Ecto neural progenitor cell (in vitro differentiated cells): ENCODE data around the gene C1QTNF9.
"Not testable (repeated sequence)": the region's sequence is repeated elsewhere in the genome, so short reads cannot be mapped to it uniquely, and the experiment has no call there.

Experiments
- DNase-seq: peaks from one replicate; pipeline ENCODE4 v3.0.0-alpha.2; 2018; ENCODE audit warnings: low spot score

Gene C1QTNF9

DNA sequence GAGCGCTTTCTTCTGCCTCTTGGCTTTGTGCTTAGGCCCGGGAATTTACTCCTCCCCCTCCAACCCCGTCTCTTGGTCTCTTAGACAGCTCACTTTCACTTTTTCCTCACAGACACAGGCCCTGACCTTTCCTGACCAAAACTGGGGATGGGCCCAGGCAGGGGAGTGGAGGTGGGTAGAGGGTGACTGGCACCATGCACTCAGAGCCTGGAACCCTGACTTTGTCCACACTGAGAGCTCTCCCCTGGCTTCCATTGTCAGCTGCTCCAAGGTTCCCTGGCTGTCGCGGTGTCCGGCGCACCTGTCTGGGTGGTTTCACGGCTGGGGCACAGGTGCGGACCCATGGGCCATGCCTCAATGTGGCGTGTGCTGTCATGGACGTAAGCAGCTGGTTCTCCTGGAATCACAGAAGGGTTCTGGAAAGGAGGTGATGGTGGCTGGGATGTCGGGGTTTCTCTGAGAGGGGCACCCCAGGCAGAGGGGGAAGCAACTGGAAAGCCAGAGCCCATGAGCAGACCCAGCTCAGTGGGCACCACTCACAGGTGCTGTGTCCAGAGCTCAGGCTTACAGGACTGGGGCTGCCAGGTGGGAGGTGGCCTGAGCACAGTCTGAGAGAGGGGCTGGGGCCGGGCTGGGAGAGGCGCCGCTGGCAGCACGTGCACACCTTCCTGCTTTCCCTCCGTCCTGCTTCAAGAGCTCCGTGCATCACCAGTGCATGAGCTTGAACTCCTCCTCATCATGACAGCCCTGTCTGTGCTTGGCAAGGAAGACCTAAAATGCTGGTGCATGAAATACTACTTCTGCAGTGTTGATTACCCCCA, 28.0 kb upstream of the C1QTNF9 start:
- no peak for DNase-seq

DNA sequence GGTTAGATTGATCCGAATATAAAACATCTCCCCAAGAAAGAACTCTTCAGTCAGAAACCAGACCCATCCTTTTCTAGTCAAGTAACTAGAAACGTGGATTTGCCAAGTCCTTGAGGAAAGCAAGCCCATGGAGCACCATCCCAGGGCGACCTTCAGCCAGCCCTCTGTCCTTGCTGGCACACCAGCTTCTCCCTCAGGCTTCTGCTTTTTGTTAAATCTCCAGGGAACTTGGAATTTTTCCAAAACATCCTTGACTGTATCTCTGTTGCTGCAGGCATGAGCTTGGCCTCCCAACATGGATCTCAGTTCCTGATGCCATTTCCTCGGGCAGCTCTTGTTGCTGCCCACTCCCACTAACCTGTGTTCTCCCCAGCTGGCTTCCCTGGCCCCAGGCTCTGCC, 27.1 kb upstream of the C1QTNF9 start:
- no peak for DNase-seq

DNA sequence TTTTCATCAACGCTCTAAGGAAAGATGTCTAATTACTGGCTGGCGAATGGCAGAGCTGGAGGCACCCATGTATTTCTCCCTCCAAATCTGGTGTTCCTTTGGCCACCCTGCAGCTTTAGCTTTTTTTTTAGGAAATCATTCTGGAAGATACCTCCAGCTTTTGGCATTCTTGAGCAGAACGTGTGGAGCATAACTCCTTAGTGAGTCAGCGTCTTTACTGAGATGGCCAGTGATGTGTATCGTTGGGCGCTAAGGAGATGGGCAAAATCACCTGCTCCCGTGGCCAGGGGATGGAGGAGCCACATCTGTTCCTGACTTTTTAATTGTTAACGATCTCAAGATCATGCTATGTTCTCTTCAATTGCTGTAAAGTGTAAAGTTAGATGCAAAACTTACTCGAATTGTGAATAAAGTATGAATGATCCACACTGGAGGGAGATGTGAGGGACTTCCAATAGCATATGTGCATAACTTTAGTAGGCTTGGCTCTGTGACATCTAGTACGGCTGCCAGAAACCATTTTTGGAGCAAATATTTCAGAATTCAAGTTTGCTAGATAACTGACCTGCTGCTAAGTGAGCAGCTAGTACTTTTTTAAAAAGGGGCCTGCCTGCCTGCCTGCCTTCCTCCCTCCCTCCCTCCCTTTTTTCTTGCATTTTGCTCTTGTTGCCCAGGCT, 24.4 kb upstream of the C1QTNF9 start:
- no peak for DNase-seq

DNA sequence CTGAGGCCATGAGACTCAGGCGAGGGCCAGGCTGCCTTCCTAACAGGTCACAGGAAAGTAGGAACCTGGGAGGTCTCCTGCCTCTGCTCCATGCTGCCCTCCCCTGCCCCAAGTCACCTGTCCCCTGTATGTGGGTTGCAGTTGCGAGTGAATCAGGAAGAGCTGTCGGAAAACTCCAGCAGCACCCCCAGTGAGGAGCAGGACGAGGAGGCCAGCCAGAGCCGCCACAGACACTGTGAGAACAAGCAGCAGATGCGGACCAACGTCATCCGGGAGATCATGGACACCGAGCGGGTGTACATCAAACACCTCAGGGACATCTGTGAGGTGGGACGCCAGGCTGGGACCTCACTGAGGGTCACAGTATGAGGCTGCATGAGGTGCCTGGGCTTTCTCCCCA, 22.8 kb upstream of the C1QTNF9 start:
- no peak for DNase-seq

DNA sequence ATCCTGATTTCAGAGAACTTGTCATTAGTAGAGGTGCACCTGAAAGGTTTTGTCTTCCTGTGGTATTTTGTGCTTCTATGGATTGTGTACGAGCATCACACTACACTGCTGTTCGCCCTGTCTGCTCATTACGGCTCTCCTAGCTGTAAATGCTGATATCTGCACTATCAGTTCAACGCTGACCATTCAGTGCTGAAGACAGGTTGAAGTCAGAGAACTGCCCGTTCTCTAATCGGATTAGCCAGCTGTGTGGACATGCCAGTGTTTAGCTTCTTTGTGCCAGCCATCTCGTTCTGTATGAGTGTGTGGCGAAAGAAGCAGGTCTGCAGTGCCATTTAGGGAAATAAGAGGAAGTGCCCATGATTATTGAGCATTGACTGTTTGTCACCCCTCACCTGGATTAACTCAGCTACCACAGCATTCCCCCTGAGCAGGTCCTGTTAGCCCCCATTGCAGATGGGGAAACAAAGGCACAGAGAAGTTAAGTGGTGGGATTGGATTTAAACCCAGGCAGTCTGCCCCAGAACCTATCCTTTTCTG, 21.6 kb upstream of the C1QTNF9 start:
- no peak for DNase-seq

DNA sequence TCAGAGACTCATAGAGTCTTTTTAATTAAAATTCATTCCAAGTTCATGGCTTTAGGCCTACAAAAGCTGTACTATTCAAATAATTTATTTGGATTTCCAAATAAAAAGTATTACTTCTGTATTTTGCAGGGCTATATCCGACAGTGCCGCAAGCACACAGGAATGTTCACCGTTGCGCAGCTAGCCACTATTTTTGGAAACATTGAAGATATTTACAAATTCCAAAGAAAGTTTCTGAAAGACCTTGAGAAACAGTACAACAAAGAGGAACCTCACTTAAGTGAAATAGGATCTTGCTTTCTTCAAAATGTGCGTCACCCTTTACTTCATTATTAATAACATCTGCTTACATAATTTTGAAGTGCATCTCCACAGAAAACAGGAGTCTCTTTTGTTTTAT, 20.5 kb upstream of the C1QTNF9 start:
- no peak for DNase-seq

DNA sequence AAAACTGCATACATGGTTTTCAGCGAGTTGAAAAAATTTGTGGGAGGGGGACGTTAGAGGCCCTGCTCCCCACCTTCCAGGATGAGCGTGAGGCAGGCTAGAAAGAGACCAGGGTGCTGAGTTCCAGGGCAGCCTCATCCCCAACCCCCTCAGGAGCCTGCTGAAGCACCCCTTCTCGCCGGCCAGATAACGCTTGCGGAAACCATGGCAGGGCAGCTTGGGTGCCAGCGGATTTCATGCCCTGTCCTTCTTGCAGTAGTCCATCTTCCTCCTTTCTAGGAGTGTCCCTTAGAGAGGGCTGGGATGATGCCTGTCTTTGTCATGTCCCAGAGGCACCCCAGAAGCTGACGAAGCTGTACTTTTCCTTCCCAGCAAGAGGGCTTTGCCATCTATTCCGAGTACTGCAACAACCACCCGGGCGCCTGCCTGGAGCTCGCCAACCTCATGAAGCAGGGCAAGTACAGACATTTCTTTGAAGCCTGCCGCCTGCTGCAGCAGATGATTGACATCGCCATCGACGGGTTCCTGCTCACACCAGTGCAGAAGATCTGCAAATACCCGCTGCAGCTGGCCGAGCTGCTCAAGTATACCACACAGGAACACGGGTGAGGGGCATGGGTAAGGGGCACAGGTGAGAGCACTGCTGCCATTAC, 19.0 kb upstream of the C1QTNF9 start:
- DNase-seq: no peak

DNA sequence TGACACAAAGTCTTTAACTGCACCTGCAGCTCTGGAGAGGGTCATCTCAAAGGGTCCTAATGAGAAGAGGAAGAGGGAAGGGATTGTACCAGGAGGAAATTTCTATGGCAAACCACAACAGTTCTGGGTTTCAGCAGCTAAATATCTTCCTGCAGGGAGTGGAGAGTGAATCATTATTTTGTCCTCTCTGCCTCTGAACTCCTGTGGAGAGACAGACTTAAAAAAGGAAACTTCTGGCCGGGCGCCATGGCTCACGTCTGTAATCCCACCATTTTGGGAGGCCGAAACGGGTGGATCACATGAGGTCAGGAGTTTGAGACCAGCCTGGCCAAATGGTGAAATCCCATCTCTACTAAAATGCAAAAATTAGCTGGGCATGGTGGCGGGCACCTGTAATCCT, 16.9 kb upstream of the C1QTNF9 start:
- DNase-seq: no peak

DNA sequence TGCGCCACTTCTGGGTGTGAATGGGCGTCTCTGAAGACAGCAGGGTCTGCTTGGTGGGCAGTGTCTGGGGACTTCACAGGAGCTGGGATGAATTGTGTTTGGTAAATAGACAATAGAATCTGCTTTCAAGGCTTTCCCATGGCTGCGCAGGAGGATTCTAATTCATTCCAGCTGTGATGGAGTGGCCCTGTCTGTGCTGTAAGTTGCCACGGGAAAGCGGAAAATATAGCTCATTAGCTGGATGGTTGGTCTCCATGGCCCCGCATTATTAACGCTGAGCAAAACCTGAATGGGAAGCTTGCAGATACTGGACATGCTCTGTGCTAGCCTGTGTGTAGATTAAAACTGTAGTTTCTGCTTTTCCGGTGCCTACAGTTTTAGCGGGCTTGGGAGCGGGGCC, 15.6 kb upstream of the C1QTNF9 start:
- no peak for DNase-seq

DNA sequence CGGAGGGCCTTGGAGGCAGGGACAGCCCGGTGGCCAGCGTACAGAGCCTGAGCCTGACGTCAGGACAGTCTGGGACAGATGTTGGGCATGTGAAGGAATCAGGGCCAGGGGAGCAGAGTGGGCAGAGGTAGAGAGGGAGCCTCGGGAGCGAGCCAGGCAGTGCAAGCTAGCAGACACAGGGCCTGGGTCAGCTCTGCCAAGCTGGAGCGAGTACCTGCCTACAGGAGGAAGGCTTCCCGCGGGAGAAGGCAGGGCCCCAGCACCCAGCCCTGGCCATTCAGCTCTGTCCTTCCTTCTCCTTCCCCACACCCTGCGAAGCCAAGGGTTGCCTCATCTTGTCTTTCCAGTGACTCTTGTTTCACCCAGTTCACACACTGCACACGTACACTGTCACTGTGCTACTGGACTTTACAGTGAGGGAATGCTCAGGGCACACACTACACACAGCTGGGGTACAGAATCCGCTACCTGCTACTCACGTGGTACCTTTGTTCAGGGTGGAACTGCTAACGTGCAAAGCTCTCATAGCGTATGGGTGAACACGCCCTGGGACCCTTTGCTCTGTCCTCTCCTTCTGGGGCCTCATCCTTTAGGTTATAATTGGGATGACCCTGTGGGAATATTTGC, 9.8 kb upstream of the C1QTNF9 start:
- no peak for DNase-seq

- DNase-seq: no peak
Measured at GRCh38 chr13:24301434-24301833, 7.9 kb upstream of the C1QTNF9 start.

GRCh38 chr13:24301911-24302310, 7.5 kb upstream of the C1QTNF9 start:
- DNase-seq: no peak

- DNase-seq: no peak
Measured at GRCh38 chr13:24304620-24305019, 4.8 kb upstream of the C1QTNF9 start.

DNA sequence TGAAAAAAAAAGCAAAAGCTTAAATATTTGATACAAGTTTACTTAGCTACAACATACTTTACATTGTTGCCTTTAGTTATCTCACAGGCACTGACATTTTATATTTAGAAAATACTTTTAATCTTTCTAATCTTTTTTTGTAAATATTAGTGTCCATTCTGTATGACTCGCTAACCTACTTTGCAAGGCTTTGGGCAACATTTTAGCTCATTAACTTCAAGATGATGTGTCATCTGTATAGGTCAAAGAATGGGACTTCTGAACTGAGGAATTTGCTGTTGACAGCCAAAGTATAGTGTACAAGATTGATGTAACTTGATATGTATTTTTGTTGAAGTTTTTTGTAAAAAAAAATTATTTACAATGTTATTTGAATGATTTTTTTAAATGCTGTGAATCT, 2.7 kb upstream of the C1QTNF9 start:
- DNase-seq: no peak

DNA sequence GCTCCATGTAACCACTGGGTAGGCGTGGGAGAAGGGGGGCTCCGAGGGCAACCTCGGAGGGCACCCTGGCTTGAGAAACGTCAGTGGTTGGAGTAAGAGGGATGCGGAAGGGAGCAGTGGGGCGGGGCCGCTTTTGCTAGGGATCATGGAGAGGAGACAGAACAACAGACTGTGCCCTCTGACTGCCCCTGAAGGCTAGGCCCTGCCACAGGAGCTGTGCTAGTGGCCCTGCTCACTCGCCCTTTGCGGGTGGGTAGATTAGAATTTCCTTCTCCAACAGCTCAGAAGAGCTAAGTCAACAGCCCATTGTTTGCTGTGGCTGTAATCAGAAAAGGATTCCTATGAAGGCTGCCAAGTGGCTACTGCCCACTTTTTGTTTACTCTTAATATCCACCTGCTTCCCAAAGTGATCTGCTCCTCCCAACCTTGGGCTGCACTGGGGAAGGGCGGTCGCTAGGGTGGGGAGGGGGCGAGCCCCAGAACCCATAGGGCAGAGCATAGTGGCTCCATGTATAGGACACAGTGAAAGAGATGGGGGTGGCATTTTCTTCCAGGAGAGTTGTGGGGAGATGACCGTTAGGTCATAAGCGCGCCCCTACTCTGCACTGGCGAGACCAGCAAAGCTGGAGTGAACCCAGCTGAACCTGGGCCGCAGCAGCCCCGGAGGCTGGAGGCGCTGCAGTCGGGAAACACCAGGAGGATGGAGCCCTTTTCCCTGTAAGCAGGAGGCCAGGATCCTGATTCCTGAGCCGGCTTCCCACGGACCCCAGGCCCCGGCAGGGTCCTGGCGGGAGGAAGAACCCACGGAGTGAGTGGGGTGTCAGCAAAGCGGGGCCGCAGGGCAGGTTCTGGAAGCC, 1.9 kb upstream of the C1QTNF9 start:
- no peak for DNase-seq

- no peak for DNase-seq
Measured at GRCh38 chr13:24308068-24308445, 1.3 kb upstream of the C1QTNF9 start.

- DNase-seq: no peak
Measured at GRCh38 chr13:24308488-24309020, 826 bp upstream of the C1QTNF9 start.

DNA sequence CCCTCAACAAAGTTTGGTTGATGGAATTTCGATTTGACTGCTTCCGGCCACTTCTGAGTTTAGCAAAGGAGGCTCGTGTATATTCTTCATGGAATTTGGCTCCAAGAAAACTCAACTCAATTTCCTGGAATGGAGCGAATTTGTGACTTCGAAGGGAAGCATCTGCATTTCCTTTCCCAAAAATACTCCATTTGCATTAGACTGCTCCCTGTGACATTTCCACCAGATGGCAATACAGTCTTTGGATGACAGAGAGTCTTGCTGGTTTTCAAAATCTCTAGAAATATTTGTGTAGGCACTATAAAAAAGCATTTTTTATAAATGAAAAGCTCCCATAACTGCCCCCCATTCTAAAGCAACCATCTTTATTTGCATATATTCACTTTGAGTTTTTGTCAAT, 4.1 kb downstream of the C1QTNF9 start:
- no peak for DNase-seq

DNA sequence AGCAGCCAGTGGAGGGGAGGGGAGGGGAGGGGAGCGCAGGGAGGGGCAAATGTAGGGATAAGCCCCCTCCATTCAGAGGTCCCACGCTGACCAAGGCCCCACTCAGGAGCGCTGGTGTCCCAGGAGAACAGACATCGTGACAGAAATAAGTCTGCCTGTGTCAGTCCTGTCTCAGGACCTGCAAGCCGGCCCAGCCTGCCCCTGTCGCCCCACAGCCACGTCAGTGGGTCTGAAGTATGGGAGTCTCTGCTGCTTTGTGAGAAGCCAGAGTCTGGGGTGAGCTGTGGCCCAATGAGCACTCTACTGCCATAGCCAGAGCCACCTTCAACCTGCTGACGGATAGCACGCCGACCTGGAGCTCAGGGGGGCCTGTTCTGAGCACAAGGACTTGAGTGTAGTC, 8.5 kb downstream of the C1QTNF9 start:
- DNase-seq: not testable (repeated sequence)

DNA sequence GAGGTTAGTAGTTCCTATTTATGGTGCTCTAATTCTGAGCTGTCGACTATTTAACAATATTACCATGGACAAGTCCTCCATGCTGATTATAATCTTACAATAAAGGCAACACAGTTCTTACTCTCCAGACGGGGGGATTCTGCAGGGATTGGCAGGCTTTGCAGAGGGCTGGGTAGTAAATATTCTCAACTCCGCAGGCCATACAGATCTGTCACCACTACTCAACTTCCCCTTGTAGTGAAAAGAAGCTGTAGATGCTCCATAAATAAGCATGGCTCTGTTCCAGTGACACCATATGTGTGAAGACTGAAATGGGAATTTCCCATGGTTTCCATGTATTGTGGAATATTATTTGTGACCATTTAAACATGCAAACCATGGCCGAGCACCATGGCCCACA, 9.5 kb downstream of the C1QTNF9 start:
- DNase-seq: not testable (repeated sequence)

DNA sequence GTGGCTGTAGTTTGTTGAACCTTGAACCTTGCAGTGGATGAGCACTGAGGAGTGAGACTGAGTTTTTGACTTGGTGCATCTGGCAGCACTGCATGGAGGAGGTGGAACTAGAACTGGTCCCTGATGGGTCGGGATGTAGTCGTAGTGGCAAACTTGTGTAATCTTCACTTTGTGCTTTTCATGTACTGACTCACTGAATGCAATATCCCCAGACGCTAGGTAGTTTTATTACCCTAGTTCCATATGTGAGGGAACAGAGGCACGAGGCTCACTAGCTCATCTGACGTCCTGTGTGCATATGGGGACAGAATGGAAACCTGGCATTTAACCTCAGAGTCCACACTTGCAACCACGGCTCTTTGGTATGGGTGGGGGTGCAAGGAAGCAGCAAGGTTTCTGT, 10.3 kb downstream of the C1QTNF9 start:
- DNase-seq: not testable (repeated sequence)
